Loucy (cell line): ENCODE measurements around the gene TTF2.

Source experiments
- CTCF ChIP-seq: fragments of 200-600 bp; sonication (generic); conservative IDR thresholded peaks from 2 replicates; pipeline ENCODE4 v1.5.1; 2014; ENCODE audit warnings: mild to moderate bottlenecking, antibody characterized with exemption, low read length
- EZH2phosphoT487 ChIP-seq: fragments of 200-600 bp; IDR thresholded peaks from 2 replicates; pipeline ENCODE4 v1.6.1; 2018; ENCODE audit warnings: antibody characterized with exemption, mild to moderate bottlenecking, moderate library complexity, borderline replicate concordance

DNA sequence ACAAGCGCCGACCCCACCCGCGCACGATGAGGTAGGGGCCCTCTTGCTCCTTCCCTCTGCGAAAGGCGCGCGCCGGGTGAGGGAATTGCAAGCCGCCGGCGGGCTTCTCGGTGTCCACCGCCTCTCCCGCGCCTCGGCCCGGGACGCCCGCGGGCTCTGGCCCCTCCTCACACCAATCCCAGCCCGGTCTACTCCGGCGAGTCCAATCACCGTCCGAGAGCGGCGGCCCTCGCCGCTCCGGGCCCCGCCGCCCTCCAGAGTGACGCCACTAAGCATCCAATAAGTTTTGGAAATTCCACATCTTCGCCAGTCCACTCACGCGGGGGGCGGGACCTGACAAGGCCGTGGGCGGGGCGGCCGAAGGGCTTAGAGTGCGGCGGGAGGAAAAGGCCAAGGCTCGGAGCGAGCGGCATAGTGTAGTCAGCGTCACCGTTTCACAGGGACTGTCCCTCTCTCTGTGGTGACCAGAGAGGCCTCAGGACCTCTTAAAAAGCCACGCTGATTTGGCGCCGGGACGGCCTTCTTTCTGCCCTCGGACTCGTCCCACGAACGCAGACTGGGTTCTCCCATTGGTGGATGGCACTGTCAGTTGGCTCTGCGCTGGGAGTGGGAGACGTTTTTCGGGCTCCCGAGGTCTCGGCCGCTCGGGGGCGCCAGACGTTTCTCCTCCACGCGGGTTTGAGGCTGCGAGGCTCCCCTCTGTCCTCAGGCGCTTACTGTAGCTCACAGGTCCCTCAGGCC is 61.6 kb downstream of the TTF2 start, which contains the start of gene TRIM45:
- TF ChIP-seq CTCF (peak; percentile 76), EZH2phosphoT487 (no peak)
